Measurements from ENCODE around the gene LVRN. TPM values are rescaled to one million over a fixed set of nuclear protein-coding genes. Genes with fewer than 3 reads are reported as not detected.

The LVRN gene
- total and polyA plus RNA-seq, 2 experiments from 2014 or later: 0.31 to 0.45 TPM

DNA sequence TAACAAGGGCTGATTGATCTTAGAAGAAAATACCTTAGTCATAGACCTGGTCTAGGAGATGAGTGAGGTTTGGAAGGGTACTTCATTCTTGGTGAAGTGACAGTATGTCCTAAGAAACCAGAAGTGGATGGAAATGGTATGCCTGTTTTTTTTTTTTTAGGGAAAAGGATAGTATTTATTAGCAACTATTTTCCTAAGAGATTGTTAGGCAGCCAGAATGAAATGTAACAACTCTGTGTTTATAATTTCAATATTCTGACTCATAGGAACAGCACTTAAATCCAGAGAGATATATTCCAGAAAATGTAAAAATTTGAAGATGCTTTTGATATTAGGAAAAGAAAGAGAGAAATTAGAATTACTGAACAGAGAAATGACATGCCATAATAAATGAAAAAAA, 48.8 kb downstream of the LVRN start (continued):
- TF ChIP-seq EZH2 (IDR thresholded peaks at IDR 0.05; ENCODE audit: low read depth, unreplicated experiment): no peak
- TF ChIP-seq EZH2phosphoT487 (IDR thresholded peaks at IDR 0.05; ENCODE audit: unreplicated experiment): no peak
- no peak for TF ChIP-seq ZNF114 (CRISPR knock-in tag; IDR thresholded peaks at IDR 0.05)
- no peak for TF ChIP-seq ZNF331 (CRISPR knock-in tag; IDR thresholded peaks at IDR 0.05; ENCODE audit: low read depth)
- TF ChIP-seq, protein P1, sequence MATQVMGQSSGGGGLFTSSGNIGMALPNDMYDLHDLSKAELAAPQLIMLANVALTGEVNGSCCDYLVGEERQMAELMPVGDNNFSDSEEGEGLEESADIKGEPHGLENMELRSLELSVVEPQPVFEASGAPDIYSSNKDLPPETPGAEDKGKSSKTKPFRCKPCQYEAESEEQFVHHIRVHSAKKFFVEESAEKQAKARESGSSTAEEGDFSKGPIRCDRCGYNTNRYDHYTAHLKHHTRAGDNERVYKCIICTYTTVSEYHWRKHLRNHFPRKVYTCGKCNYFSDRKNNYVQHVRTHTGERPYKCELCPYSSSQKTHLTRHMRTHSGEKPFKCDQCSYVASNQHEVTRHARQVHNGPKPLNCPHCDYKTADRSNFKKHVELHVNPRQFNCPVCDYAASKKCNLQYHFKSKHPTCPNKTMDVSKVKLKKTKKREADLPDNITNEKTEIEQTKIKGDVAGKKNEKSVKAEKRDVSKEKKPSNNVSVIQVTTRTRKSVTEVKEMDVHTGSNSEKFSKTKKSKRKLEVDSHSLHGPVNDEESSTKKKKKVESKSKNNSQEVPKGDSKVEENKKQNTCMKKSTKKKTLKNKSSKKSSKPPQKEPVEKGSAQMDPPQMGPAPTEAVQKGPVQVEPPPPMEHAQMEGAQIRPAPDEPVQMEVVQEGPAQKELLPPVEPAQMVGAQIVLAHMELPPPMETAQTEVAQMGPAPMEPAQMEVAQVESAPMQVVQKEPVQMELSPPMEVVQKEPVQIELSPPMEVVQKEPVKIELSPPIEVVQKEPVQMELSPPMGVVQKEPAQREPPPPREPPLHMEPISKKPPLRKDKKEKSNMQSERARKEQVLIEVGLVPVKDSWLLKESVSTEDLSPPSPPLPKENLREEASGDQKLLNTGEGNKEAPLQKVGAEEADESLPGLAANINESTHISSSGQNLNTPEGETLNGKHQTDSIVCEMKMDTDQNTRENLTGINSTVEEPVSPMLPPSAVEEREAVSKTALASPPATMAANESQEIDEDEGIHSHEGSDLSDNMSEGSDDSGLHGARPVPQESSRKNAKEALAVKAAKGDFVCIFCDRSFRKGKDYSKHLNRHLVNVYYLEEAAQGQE (IDR thresholded peaks at IDR 0.05; ENCODE audit: unreplicated experiment): no peak
- TF ChIP-seq, protein P2, sequence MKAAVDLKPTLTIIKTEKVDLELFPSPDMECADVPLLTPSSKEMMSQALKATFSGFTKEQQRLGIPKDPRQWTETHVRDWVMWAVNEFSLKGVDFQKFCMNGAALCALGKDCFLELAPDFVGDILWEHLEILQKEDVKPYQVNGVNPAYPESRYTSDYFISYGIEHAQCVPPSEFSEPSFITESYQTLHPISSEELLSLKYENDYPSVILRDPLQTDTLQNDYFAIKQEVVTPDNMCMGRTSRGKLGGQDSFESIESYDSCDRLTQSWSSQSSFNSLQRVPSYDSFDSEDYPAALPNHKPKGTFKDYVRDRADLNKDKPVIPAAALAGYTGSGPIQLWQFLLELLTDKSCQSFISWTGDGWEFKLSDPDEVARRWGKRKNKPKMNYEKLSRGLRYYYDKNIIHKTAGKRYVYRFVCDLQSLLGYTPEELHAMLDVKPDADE (IDR thresholded peaks at IDR 0.05): no peak
- no peak for TF ChIP-seq NANOG (IDR thresholded peaks at IDR 0.05; ENCODE audit: borderline replicate concordance)

DNA sequence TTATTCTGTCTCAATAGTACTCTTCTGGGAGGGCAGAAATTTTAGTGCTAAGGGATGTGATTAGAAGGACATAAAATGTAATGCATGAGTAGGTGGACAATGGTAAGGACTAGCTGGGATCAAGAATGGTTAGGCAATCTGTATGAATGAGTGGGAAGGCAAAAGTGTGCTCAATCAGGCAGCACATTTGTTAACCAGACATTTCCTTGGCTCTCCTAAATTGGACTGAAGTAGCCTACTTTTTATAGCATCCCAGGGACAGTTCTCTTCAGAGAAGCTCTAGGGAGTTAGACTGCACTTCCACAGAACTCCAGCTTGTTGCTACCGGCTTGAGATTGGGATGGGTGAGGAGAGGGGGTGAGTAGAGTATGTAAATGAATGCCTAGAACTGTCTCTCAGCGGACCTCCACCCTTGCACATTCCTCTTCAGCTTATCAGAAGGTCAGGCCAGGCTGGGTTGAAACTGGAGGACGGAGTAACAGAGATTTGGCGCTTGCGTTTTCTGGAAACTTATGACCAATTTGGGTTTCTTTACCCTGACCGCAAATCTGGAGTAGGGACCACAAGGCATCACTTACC, 51.0 kb downstream of the LVRN start:
- ATAC-seq: peak; percentile 70
- TF ChIP-seq, protein P2 (IDR thresholded peaks at IDR 0.05): no peak
- no peak for TF ChIP-seq JUNB (IDR thresholded peaks at IDR 0.05; ENCODE audit: unreplicated experiment)
- no peak for TF ChIP-seq EZH2phosphoT487 (IDR thresholded peaks at IDR 0.05; ENCODE audit: unreplicated experiment)
- TF ChIP-seq ZNF114 (CRISPR knock-in tag; IDR thresholded peaks at IDR 0.05): no peak
- no peak for TF ChIP-seq STAT1 (IDR thresholded peaks at IDR 0.05; ENCODE audit: unreplicated experiment)
- TF ChIP-seq NANOG (IDR thresholded peaks at IDR 0.05; ENCODE audit: borderline replicate concordance): no peak
- no peak for TF ChIP-seq EZH2 (IDR thresholded peaks at IDR 0.05; ENCODE audit: low read depth, unreplicated experiment)
- no peak for TF ChIP-seq POLR2AphosphoS5 (IDR thresholded peaks at IDR 0.05; ENCODE audit: low read depth)
- TF ChIP-seq, protein P3, sequence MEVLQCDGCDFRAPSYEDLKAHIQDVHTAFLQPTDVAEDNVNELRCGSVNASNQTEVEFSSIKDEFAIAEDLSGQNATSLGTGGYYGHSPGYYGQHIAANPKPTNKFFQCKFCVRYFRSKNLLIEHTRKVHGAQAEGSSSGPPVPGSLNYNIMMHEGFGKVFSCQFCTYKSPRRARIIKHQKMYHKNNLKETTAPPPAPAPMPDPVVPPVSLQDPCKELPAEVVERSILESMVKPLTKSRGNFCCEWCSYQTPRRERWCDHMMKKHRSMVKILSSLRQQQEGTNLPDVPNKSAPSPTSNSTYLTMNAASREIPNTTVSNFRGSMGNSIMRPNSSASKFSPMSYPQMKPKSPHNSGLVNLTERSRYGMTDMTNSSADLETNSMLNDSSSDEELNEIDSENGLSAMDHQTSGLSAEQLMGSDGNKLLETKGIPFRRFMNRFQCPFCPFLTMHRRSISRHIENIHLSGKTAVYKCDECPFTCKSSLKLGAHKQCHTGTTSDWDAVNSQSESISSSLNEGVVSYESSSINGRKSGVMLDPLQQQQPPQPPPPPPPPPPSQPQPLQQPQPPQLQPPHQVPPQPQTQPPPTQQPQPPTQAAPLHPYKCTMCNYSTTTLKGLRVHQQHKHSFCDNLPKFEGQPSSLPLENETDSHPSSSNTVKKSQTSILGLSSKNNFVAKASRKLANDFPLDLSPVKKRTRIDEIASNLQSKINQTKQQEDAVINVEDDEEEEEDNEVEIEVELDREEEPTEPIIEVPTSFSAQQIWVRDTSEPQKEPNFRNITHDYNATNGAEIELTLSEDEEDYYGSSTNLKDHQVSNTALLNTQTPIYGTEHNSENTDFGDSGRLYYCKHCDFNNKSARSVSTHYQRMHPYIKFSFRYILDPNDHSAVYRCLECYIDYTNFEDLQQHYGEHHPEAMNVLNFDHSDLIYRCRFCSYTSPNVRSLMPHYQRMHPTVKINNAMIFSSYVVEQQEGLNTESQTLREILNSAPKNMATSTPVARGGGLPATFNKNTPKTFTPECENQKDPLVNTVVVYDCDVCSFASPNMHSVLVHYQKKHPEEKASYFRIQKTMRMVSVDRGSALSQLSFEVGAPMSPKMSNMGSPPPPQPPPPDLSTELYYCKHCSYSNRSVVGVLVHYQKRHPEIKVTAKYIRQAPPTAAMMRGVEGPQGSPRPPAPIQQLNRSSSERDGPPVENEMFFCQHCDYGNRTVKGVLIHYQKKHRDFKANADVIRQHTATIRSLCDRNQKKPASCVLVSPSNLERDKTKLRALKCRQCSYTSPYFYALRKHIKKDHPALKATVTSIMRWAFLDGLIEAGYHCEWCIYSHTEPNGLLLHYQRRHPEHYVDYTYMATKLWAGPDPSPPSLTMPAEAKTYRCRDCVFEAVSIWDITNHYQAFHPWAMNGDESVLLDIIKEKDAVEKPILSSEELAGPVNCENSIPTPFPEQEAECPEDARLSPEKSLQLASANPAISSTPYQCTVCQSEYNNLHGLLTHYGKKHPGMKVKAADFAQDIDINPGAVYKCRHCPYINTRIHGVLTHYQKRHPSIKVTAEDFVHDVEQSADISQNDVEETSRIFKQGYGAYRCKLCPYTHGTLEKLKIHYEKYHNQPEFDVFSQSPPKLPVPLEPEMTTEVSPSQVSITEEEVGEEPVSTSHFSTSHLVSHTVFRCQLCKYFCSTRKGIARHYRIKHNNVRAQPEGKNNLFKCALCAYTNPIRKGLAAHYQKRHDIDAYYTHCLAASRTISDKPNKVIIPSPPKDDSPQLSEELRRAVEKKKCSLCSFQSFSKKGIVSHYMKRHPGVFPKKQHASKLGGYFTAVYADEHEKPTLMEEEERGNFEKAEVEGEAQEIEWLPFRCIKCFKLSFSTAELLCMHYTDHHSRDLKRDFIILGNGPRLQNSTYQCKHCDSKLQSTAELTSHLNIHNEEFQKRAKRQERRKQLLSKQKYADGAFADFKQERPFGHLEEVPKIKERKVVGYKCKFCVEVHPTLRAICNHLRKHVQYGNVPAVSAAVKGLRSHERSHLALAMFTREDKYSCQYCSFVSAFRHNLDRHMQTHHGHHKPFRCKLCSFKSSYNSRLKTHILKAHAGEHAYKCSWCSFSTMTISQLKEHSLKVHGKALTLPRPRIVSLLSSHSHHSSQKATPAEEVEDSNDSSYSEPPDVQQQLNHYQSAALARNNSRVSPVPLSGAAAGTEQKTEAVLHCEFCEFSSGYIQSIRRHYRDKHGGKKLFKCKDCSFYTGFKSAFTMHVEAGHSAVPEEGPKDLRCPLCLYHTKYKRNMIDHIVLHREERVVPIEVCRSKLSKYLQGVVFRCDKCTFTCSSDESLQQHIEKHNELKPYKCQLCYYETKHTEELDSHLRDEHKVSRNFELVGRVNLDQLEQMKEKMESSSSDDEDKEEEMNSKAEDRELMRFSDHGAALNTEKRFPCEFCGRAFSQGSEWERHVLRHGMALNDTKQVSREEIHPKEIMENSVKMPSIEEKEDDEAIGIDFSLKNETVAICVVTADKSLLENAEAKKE (CRISPR knock-in tag; IDR thresholded peaks at IDR 0.05): no peak
- no peak for TF ChIP-seq ZNF331 (CRISPR knock-in tag; IDR thresholded peaks at IDR 0.05; ENCODE audit: low read depth)

More for the DNA sequence above, 51.0 kb downstream of the LVRN start:
- Histone ChIP-seq H3K79me2 (replicated peaks; ENCODE audit: insufficient read depth) (no peaks in the 10 kb centered on the region), H3K4me3 (no peak overlapping the region), H3K4me1 (ENCODE audit: insufficient read depth) (no peaks in the 10 kb centered on the region), H3K4me2 (no peak overlapping the region), H3K9me2 (ENCODE audit: insufficient read depth) (no peaks in the 10 kb centered on the region), H3K36me3 (ENCODE audit: insufficient read depth) (no peaks in the 10 kb centered on the region), H2AFZ (peak overlapping the region; percentile 3; the same call in 1 of the 2 replicates), H3F3A (replicated peaks; ENCODE audit: low read depth) (no peaks in the 10 kb centered on the region), H3K27me3 (ENCODE audit: insufficient read depth) (no peaks in the 10 kb centered on the region), H4K20me1 (replicated peaks; ENCODE audit: insufficient read depth) (no peaks in the 10 kb centered on the region), H3K27ac (ENCODE audit: low read depth) (no peak overlapping the region)
- H3K9me3 Mint-ChIP-seq: no peaks in the 10 kb centered on the region
- no peaks in the 10 kb centered on the region for H3K4me1 Mint-ChIP-seq
- no peak overlapping the region for H3K4me3 Mint-ChIP-seq
- no peaks in the 10 kb centered on the region for H3K27me3 Mint-ChIP-seq (ENCODE audit: insufficient read depth, low read depth, poor library complexity)
- DNase-seq (ENCODE audit: low spot score): peak; percentile 24
- H3K27ac Mint-ChIP-seq: no peak overlapping the region
- H3K36me3 Mint-ChIP-seq (ENCODE audit: low read depth): no peaks in the 10 kb centered on the region
